ENCODE measurements around the gene HDAC7. TPM values are rescaled to one million over a fixed set of nuclear protein-coding genes. Genes with fewer than 3 reads are reported as not detected.

HDAC7 gene
- total RNA-seq, 2 donors from 2014 or later = 27.3 to 29.7 TPM

DNA sequence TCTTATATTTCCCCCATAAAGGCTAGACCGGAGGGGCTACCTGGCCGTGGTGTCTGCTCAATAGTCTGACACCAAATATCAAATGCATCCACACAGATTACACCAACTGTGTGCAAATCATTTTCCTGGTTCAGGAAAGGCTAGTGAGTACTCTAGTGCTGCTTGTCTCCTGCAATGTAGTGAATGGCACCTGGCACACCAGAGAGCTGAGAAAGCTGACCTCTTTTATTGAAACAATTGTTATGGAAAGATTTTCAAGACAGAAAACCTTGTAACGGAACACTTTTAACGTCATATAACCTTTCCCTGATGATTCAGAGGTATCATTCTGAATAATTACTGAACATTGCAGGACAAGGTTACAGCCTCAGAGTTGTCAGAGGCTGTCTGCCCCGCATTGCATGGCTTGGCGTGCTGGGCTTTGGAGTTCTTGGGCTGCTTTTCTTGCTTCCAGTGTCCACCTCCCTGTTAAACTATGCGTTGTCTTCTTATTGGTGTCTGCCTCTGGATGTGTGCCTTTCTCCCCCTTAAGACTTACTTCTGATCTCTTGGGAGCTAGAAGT lies 40.7 kb upstream of the HDAC7 start:
- H3K27me3 ChIP-seq = no peaks in the 10 kb centered on the region
- H3K9ac ChIP-seq (ENCODE audit: low read depth in 2 of 2, low read length in 2 of 2) = no peak overlapping the region
- H3K9me3 ChIP-seq = no peaks in the 10 kb centered on the region
- no peaks in the 10 kb centered on the region for H3K4me1 ChIP-seq
- intact Hi-C loops (cut with DNase I) = no loop called here
- no peak overlapping the region for H3K27ac ChIP-seq
- TF ChIP-seq, protein P1, sequence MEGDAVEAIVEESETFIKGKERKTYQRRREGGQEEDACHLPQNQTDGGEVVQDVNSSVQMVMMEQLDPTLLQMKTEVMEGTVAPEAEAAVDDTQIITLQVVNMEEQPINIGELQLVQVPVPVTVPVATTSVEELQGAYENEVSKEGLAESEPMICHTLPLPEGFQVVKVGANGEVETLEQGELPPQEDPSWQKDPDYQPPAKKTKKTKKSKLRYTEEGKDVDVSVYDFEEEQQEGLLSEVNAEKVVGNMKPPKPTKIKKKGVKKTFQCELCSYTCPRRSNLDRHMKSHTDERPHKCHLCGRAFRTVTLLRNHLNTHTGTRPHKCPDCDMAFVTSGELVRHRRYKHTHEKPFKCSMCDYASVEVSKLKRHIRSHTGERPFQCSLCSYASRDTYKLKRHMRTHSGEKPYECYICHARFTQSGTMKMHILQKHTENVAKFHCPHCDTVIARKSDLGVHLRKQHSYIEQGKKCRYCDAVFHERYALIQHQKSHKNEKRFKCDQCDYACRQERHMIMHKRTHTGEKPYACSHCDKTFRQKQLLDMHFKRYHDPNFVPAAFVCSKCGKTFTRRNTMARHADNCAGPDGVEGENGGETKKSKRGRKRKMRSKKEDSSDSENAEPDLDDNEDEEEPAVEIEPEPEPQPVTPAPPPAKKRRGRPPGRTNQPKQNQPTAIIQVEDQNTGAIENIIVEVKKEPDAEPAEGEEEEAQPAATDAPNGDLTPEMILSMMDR (IDR thresholded peaks at IDR 0.05) = no peak
- H3K4me3 ChIP-seq = no peak overlapping the region
- no peak for DNase-seq
- H3K36me3 ChIP-seq = no peaks in the 10 kb centered on the region

DNA sequence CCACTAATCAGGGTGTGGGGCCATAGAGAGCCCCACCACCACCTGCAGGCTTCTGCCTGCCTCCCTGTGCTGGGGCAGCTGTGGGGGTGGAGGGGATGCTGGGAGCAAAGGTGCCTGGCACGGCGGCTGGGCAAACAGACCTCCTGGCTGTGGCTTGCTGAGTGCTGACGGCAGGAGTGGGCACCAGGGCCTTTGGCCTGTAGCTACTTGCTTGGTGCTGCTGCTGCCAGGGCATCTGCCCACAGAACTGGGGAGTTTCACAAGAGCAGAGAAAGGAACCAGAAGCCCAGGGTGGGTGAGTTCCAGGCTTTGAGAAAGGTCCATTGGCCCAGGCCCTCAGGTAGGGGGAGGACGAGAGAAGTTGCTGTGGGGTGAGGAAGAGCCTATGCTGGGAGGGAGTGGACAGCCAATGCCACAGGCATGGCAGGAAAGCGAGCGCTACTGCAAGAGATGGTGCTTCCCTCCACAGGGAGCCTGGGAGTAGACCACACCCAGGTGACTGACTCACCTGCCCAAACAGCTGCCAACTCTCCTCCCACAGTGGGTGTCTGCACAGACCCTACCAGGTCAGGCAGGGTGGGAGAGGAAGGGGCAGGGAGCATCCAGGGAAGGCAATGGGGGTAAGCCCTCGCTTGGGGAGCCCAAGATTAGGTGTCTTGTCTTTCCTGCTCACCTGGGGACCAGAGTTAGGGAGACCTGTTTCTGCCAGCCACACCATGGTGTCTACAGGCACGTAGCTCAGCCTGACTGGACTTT lies 39.0 kb upstream of the HDAC7 start:
- H3K27me3 ChIP-seq = no peaks in the 10 kb centered on the region
- no peaks in the 10 kb centered on the region for H3K36me3 ChIP-seq
- no peak overlapping the region for H3K27ac ChIP-seq
- H3K4me1 ChIP-seq = no peaks in the 10 kb centered on the region
- intact Hi-C loops (cut with DNase I) = no loop called here
- no peak overlapping the region for H3K9ac ChIP-seq (ENCODE audit: low read depth in 2 of 2, low read length in 2 of 2)
- no peak for DNase-seq
- H3K4me3 ChIP-seq = no peak overlapping the region
- H3K9me3 ChIP-seq = no peaks in the 10 kb centered on the region
- TF ChIP-seq, protein P1 (IDR thresholded peaks at IDR 0.05) = no peak

DNA sequence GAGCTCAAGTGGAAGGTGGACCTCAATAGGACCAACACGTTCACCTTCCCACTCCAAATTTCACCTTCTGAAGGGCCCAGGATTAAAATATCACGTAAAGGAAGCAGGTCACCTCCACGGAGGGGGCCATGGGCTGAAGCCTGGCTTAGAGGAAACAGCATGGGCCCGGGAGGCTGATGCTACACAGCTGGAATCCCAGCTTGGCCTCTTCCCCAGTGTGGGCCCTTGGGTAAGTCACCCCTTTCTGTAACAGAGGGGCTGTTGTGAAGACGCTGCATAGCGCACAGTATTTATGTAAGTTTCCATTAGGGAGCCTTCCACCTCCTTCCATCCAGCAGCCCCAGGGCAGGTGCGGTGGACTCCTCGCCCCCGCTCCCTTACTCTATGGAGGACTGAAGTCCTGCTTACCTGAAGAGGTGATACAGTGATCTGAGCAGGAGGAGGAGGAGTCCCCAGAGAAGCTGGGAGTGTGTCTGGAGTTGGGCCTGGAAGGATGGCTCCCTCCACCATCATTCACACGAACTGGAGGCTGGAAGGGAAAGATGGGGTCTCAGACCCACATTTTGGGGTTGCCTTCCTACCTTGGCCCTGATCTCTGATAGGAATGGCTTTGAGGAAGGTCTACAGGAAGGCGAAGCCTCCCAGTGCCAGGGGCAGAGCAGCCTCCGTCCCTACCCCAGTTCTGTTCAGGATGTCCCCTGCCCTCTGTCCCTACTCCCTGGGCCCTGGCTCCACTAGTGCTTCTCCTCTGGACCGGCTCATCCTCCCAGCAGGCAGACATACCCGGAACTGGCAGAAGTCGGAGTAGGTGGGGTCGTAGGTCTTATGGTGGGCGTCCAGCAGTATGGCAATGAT lies 37.2 kb upstream of the HDAC7 start:
- Histone ChIP-seq H3K27ac (no peak overlapping the region), H3K4me1 (no peaks in the 10 kb centered on the region), H3K9ac (ENCODE audit: low read depth in 2 of 2, low read length in 2 of 2) (no peak overlapping the region), H3K4me3 (no peak overlapping the region), H3K27me3 (no peaks in the 10 kb centered on the region), H3K9me3 (no peaks in the 10 kb centered on the region), H3K36me3 (no peaks in the 10 kb centered on the region)
- intact Hi-C loops (cut with DNase I) = no loop called here
- DNase-seq = no peak
- TF ChIP-seq, protein P1 (IDR thresholded peaks at IDR 0.05) = no peak

DNA sequence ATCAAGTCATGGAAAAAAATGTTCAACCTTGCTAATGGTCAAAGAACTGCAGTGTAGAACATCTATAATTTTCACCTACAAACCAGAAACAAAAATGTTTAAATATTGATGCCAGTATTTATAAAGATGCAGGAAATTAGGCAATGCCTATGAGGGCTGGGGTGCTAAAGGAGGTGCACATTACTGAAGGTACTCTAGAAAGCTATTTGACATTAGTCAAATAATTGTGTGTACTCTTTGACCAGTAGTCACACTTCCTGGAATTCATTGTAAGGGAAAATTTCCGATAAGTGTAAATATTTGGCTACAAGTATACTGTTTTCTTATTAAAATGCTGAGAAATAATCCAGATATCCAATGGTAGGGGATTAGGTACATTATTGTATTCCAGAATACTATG lies 36.4 kb upstream of the HDAC7 start:
- Histone ChIP-seq H3K36me3 (no peaks in the 10 kb centered on the region), H3K9ac (ENCODE audit: low read depth in 2 of 2, low read length in 2 of 2) (no peak overlapping the region), H3K9me3 (no peaks in the 10 kb centered on the region), H3K4me3 (no peak overlapping the region), H3K4me1 (no peaks in the 10 kb centered on the region), H3K27ac (no peak overlapping the region), H3K27me3 (no peaks in the 10 kb centered on the region)
- intact Hi-C loops (cut with DNase I) = no loop called here
- TF ChIP-seq, protein P1 (IDR thresholded peaks at IDR 0.05) = no peak
- no peak for DNase-seq

DNA sequence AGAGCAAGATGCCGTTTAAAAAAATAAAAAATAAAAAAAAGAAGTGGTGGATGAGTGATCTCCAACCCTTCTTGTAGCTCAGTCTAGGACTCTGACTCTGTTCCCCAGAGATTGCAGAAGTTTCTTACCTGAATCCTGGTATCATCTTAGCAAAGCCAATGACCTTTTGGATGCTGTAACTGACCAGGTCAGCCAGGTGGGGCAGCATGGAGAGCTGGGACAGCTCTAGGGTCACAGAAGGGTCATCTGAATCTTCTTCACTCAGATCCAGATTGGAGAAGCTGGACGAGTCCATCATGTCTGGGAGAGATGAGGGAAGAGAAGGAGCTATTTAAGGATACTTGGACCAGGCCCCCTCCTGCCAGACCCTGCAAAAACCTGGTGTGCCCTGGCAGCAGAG lies 35.8 kb upstream of the HDAC7 start:
- intact Hi-C loops (cut with DNase I) = no loop called here
- no peak for DNase-seq
- Histone ChIP-seq H3K36me3 (no peaks in the 10 kb centered on the region), H3K27ac (no peak overlapping the region), H3K9ac (ENCODE audit: low read depth in 2 of 2, low read length in 2 of 2) (no peak overlapping the region), H3K4me1 (no peaks in the 10 kb centered on the region), H3K4me3 (no peak overlapping the region), H3K27me3 (no peaks in the 10 kb centered on the region), H3K9me3 (no peaks in the 10 kb centered on the region)
- TF ChIP-seq, protein P1 (IDR thresholded peaks at IDR 0.05) = no peak
